GM20000 (cell line): ENCODE results near the gene KCNH5.

Source experiments
- DNase-seq: peaks from one replicate; pipeline ENCODE4 v3.0.0; 2012; ENCODE audit warnings: low spot score
- CTCF ChIP-seq: IDR thresholded peaks from 2 replicates; pipeline ENCODE4 v1.5.1; 2012; ENCODE audit warnings: mild to moderate bottlenecking, control low read depth; ENCODE audit errors: extremely low read depth, missing control alignments

The KCNH5 gene

GRCh38 chr14:63045234-63045611, at the start of gene KCNH5:
Gene KCNH5 (minus strand): TSS chr14:63045458. CDS start chr14:63045186, 272 bp downstream.
- TF ChIP-seq CTCF: no peak
- DNase-seq: no peak

- DNase-seq: no peak
- TF ChIP-seq CTCF: no peak
These were observed 46.2 kb upstream of the KCNH5 start for GRCh38 chr14:63091394-63091996.

- no peak for TF ChIP-seq CTCF
- no peak for DNase-seq
These were observed 43.6 kb upstream of the KCNH5 start for GRCh38 chr14:63088865-63089264.

- no peak for DNase-seq
- no peak for TF ChIP-seq CTCF
These were observed 33.3 kb upstream of the KCNH5 start for GRCh38 chr14:63078569-63078968.

- TF ChIP-seq CTCF: no peak
- DNase-seq: no peak
These were observed 31.2 kb upstream of the KCNH5 start for GRCh38 chr14:63076488-63076887.

- no peak for TF ChIP-seq CTCF
- no peak for DNase-seq
These were observed 10.4 kb upstream of the KCNH5 start for GRCh38 chr14:63055631-63056030.

- no peak for TF ChIP-seq CTCF
- no peak for DNase-seq
These were observed 6.7 kb upstream of the KCNH5 start for GRCh38 chr14:63051992-63052391.
